ENCODE data around the gene SLC12A3.

DNA sequence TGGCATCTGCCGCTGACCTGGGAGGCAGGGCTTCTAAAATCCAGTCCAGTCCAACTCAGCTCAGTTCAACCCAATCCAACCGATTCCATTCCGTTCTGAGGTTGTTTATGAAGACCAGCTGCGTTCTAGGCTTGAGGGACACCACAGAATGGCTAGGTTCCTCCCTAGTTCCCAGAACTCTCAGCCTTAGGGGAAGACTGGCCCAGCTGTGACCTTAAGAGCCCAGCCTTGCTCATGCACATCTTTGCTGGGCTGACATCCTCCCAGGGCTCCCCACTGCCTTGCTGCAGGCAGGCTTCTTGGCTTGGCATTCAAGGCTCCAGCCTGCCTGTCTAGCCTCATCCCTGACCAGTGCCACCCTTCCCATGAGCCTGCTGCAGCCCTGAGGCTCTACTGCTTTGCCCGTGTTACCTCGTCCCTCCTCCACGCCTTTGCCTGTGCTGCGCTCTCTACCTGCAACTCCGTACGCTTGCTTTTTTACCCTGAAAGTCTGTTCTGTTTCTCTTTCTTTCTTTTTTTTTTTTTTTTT, 7.9 kb downstream of the SLC12A3 start:
- TF ChIP-seq EZH2 (IDR thresholded peaks at IDR 0.05) = no peak
- TF ChIP-seq, protein P1, sequence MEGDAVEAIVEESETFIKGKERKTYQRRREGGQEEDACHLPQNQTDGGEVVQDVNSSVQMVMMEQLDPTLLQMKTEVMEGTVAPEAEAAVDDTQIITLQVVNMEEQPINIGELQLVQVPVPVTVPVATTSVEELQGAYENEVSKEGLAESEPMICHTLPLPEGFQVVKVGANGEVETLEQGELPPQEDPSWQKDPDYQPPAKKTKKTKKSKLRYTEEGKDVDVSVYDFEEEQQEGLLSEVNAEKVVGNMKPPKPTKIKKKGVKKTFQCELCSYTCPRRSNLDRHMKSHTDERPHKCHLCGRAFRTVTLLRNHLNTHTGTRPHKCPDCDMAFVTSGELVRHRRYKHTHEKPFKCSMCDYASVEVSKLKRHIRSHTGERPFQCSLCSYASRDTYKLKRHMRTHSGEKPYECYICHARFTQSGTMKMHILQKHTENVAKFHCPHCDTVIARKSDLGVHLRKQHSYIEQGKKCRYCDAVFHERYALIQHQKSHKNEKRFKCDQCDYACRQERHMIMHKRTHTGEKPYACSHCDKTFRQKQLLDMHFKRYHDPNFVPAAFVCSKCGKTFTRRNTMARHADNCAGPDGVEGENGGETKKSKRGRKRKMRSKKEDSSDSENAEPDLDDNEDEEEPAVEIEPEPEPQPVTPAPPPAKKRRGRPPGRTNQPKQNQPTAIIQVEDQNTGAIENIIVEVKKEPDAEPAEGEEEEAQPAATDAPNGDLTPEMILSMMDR (IDR thresholded peaks at IDR 0.05) = no peak
